Measurements from ENCODE around the gene TRIM44.
"Not testable (repeated sequence)": the region's sequence is repeated elsewhere in the genome, so short reads cannot be mapped to it uniquely, and the experiment has no call there.

The TRIM44 gene

DNA sequence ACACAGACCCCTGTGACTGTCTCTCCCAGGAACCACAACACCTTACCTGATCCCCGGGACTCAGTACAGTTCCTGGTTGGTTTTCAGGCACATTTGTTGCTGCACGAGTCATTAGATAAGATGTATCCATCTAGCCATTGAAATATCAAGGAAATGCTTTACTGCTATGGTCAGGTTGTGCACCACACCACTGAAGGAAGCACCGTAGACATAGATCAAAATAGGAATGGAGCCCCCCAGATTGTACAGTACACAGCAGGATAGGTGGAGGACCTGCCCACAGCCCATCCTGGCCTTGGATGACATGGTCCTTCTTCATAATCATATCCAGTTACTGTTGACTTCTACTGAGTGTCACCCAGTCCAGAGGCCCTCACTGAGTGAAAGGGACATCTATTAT lies 195.3 kb downstream of the TRIM44 start:
- no peak for DNase-seq (ENCODE audit: low read depth, low spot score)
- TF ChIP-seq, protein P1, sequence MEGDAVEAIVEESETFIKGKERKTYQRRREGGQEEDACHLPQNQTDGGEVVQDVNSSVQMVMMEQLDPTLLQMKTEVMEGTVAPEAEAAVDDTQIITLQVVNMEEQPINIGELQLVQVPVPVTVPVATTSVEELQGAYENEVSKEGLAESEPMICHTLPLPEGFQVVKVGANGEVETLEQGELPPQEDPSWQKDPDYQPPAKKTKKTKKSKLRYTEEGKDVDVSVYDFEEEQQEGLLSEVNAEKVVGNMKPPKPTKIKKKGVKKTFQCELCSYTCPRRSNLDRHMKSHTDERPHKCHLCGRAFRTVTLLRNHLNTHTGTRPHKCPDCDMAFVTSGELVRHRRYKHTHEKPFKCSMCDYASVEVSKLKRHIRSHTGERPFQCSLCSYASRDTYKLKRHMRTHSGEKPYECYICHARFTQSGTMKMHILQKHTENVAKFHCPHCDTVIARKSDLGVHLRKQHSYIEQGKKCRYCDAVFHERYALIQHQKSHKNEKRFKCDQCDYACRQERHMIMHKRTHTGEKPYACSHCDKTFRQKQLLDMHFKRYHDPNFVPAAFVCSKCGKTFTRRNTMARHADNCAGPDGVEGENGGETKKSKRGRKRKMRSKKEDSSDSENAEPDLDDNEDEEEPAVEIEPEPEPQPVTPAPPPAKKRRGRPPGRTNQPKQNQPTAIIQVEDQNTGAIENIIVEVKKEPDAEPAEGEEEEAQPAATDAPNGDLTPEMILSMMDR (IDR thresholded peaks at IDR 0.05; ENCODE audit: low read depth, low read length), result no peak
- H3K4me3 ChIP-seq (ENCODE audit: low read depth, low read length), result no peak overlapping the region
- in situ Hi-C loops (cut with HindIII; ENCODE audit: low sequenced_read_pairs), result no loop called here

DNA sequence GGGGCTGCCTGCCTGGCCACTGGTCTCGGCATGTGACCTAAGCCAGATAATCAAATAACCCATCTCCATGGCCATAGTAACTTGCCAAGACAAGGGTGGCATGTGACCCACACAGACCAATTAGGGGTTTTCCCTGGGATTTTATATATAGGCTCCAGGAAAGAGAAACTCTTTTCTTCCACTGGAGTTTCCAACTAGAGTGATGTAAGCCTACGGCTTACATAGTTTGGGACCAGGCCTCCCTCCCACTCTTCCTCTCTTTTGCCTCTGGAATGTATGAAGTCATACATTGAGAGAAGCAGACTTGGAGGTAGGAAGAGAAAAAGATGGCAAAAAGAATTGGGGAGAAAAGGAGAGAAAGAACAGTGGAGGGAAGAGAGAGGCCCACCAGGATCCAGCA lies 196.7 kb downstream of the TRIM44 start:
- in situ Hi-C loops (cut with HindIII; ENCODE audit: low sequenced_read_pairs), result no loop called here
- TF ChIP-seq, protein P1 (IDR thresholded peaks at IDR 0.05; ENCODE audit: low read depth, low read length), result no peak
- DNase-seq (ENCODE audit: low read depth, low spot score), result no peak
- no peak overlapping the region for H3K4me3 ChIP-seq (ENCODE audit: low read depth, low read length)

DNA sequence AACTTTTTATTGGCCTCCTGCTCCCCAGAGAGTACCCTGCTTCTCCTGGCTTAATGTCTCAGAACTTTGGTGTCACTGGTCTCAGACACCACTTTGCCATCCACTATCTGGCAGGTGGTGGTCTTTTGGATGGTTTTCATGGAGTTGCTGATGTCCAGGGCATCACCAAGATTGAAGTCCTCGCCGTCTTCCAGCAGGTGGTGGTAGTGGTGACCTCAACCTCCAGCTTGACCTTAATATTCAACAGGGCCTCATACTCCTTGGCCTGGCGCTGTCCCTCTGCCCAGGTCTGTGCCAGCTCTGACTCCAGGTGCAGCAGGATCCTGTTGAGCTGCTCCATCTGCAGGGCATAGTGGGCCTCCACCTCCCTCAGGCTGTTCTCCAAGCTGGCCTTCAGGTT lies 197.6 kb downstream of the TRIM44 start:
- DNase-seq (ENCODE audit: low read depth, low spot score); H3K4me3 ChIP-seq (ENCODE audit: low read depth, low read length); in situ Hi-C loops (cut with HindIII; ENCODE audit: low sequenced_read_pairs): not testable (repeated sequence)

DNA sequence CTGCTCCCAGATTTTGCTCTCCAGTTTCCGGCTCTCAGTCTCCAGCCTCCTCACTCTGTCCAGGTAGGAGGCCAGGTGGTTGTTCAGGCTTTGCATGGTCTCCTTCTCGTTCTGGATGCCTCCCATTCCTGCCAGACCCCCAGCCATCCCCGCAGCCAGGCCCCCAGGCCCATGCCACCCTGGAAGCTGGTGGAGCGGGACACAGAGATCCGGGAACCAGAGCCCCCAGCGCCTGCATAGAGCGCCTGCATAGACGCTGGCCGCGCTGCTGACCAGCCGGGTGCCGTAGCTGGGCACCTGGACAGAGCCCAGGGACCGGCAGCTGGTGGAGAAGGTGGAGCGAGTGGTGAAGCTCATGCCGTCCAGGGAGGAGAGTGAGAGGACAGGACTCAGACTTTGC lies 198.6 kb downstream of the TRIM44 start:
- in situ Hi-C loops (cut with HindIII; ENCODE audit: low sequenced_read_pairs), result no loop called here
- no peak for DNase-seq (ENCODE audit: low read depth, low spot score)
- H3K4me3 ChIP-seq (ENCODE audit: low read depth, low read length), result no peak overlapping the region
- TF ChIP-seq, protein P1 (IDR thresholded peaks at IDR 0.05; ENCODE audit: low read depth, low read length), result no peak

DNA sequence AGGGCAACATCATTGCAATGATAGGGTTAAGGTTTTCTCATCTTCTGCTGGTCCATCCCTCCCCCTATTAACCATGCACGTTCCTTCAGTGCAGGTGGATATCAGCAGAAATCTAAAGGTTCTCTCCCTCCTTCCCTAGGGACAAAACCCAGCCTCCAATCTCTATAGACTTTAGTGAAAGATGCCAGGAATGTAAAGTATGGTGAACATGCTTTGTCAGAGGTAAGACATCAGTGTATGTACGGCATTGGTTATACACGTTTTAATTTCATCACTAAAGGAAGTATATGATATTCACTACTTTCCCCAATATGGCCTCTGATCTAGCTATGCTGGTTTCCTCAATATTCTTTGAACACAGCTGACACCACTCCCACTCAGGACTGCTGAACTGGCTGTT lies 200.1 kb downstream of the TRIM44 start:
- no peak overlapping the region for H3K4me3 ChIP-seq (ENCODE audit: low read depth, low read length)
- no peak for DNase-seq (ENCODE audit: low read depth, low spot score)
- in situ Hi-C loops (cut with HindIII; ENCODE audit: low sequenced_read_pairs), result no loop called here
- TF ChIP-seq, protein P1 (IDR thresholded peaks at IDR 0.05; ENCODE audit: low read depth, low read length), result no peak

DNA sequence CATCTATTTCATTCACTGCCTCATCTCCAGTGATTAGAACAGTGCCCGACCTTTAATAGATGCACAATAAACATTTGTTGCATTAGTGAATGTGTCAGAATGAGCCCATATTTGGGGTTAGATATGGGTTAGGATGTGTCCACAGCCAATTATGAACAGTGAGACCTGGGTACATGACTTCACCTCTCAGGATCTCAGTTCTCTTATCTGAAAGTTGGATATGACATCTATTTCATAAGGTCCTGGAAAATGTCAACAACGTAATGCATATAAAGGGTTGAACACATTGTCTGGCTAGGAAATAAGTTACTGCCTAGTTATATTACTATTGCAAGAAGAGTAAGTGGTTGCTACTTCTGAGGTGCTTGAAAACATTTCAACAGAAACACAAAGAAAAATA lies 201.6 kb downstream of the TRIM44 start:
- in situ Hi-C loops (cut with HindIII; ENCODE audit: low sequenced_read_pairs), result no loop called here
- TF ChIP-seq, protein P1 (IDR thresholded peaks at IDR 0.05; ENCODE audit: low read depth, low read length), result no peak
- H3K4me3 ChIP-seq (ENCODE audit: low read depth, low read length), result no peak overlapping the region
- no peak for DNase-seq (ENCODE audit: low read depth, low spot score)

DNA sequence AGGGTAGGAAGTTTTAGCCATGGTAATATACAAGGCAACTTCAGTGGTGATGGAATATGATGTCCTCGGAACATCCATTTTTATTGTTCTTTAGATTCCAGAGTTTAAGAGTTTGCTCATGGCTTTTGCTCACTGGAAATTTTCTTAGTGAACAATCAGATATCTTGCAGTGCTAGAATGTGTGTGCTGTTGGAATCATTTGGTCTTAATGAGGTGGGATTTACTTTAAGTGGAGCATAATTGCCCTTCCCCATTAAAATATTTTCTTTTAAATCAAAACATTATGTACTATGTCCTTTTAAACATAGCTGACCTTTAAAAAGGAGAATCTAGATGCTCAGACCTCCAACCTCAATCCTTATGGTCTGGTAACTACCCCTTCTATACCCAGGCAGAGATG lies 204.0 kb downstream of the TRIM44 start:
- in situ Hi-C loops (cut with HindIII; ENCODE audit: low sequenced_read_pairs), result no loop called here
- TF ChIP-seq, protein P1 (IDR thresholded peaks at IDR 0.05; ENCODE audit: low read depth, low read length), result no peak
- H3K4me3 ChIP-seq (ENCODE audit: low read depth, low read length), result no peak overlapping the region
- DNase-seq (ENCODE audit: low read depth, low spot score), result no peak
